GM18951 (cell line): ENCODE measurements around the gene SCFD2.

ENCODE experiments used
- POLR2A ChIP-seq: IDR thresholded peaks from 4 replicates; pipeline ENCODE4 v1.6.1; 2011; ENCODE audit warnings: mild to moderate bottlenecking; ENCODE audit not compliant: insufficient read length, insufficient read depth; ENCODE audit errors: extremely low read depth
- in situ Hi-C: fragments of 300-500 bp; cut with MboI; formaldehyde crosslinking; loops from one replicate; pipeline ENCODE4 v1.12.0; 2022; ENCODE audit warnings: low sequenced_read_pairs, mixed read lengths, inconsistent platforms; ENCODE audit not compliant: unreplicated experiment

Gene SCFD2

DNA sequence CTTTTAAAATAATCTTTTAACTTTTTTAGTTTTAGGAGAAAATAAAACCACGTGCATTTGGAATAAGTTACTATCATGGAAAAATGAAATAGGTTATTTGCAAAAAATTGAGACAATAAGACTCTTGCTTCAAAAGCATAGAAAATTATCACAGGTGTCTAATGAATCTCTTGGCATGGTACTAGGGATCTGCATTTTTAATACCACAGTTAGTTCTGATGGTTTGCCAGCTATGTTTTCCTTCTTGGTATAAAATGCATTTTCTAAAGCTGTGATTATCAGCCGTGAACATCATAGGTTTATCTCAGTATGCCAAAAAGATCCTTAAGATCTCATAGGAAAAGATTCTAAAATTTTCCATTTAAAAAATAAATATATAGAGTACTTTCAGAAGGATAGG, 419.9 kb downstream of the SCFD2 start:
- TF ChIP-seq POLR2A: no peak
- in situ Hi-C loops: no loop called here

- in situ Hi-C loops: no loop called here
- TF ChIP-seq POLR2A: no peak
Observed at GRCh38 chr4:52945326-52945898, 420.4 kb downstream of the SCFD2 start.

- in situ Hi-C loops: no loop called here
- TF ChIP-seq POLR2A: no peak
Observed at GRCh38 chr4:52943677-52944076, 422.2 kb downstream of the SCFD2 start.

DNA sequence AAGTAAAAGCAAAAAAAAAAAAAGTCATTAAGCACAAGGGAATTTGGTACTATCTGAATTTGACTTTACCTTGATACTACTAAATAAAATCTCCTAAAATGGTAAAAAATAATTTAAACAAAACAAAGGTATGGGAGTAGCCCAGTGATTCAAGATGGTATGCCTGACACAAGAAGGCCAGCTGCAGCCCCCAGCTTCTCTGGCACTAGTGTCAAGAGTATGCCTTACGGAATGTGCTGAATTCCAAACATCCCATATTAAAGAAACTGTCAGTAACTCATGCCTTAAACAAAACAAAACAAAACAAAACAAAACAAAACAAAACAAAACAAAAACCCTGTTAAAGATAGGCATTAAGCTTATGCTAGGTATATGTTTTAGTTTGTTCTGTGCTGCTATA, 422.9 kb downstream of the SCFD2 start:
- no peak for TF ChIP-seq POLR2A
- in situ Hi-C loops: no loop called here

DNA sequence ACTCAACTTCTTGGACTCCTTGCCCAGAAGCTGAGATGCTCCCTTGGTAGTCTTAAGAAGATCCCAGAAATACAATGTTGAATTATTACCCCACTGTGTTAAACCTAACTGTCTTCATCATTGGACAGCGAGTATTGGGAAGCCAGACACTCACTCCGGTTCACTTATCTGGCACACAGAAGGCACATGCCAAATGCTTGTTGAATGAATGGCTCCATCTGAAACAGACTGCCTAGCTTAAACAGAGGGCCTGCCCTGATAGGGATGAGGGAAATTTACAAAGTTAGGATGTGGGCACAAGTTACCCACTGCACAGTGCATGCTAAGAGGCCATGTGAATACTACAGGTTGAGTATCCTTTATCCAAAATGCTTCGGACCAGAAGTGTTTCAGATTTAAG, 424.4 kb downstream of the SCFD2 start:
- TF ChIP-seq POLR2A: no peak
- in situ Hi-C loops: no loop called here

DNA sequence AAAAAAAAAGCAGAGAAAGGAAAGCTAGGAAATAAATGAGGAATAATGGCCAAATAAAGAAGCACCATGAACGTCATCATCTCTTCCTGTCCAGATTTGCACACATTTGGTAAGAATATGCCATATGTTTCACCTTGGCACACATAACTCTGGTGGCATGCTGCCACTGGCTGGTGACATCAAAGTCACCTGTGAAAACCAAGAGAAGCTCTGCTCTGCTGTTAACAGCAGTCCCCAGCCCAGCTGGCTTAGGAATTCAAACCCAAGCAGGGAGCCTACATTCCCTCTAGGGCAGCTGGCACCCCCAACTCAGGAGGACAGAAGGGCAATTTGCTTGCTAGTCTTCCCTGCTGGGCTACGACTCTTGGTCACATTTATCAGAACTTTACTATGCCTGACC, 426.1 kb downstream of the SCFD2 start:
- TF ChIP-seq POLR2A: no peak
- in situ Hi-C loops: no loop called here

DNA sequence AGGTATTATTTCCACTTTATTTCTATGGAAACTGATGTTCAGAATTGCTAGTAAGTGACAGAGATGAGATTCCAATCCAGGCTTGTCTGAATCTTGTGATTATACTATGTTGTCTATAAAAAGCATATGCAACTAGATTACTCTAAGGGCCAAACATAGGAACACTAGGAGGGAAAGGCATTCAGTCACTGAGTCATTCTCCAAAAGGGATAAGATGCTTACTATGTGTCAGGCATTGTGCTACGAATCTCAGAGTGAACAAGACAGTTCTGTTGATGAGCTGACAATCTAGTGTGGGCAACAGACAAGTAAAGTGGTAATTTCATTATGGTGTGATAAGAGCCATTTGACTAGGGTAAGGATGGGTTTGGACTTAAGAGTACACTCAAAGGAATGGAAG, 426.5 kb downstream of the SCFD2 start:
- in situ Hi-C loops: no loop called here
- no peak for TF ChIP-seq POLR2A

DNA sequence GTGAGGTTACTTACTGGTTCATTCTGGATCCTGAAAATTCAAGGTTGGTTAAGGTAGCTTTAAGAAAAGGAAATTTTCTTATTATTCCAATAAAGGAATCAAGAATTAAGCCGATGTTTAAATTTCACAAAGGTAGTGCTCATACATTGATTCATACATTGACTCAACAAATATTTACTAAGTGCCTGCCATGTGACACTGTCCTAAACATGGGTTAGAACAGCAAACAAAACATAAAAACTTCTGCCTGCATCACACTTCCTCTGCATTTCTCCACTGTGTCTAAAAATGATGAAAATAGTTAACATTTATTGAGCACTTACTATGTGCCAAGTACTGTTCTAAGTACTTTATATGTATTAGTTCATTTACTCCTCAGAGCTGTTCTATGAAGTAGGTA, 428.0 kb downstream of the SCFD2 start:
- in situ Hi-C loops: no loop called here
- no peak for TF ChIP-seq POLR2A

GRCh38 chr4:52936729-52937128, 429.1 kb downstream of the SCFD2 start:
- TF ChIP-seq POLR2A: no peak
- in situ Hi-C loops: no loop called here

DNA sequence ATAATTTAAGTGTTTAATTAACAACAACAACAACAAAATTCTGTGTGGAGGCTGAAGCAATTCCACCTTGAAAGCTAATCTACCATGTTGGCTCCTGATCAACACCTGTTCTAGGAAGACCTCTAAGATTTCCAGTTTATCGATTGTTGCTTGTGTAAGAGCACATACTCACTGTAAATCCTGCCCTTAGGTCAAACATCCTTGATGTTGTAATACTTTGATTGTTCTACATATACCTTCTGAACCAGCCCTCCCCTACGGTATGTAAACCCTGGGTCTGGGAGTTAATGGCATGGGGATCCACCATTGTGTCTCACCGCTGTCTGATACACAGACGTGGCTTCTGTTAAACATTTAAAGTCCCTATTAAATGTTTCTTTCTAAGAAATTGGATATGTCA, 430.5 kb downstream of the SCFD2 start:
- no peak for TF ChIP-seq POLR2A
- in situ Hi-C loops: no loop called here

DNA sequence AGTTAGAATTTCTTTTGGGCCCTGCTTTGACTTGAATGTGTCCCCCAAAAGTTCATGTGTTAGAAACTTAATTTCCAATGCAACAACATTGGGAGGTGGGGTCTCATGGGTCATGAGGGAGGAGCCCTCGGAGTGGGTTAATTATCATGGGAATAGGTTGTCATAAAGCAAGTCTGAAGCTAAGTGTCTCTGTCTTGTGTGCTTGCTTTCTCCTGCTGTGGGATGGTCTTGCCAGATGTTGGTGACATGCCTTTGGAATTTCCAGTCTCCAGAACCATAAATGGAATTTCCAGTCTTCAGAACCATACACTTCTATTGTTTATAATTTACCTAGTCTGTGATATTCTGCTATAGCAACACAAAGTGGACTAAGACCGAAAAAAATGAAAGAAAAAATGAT, 432.1 kb downstream of the SCFD2 start:
- in situ Hi-C loops: no loop called here
- no peak for TF ChIP-seq POLR2A

DNA sequence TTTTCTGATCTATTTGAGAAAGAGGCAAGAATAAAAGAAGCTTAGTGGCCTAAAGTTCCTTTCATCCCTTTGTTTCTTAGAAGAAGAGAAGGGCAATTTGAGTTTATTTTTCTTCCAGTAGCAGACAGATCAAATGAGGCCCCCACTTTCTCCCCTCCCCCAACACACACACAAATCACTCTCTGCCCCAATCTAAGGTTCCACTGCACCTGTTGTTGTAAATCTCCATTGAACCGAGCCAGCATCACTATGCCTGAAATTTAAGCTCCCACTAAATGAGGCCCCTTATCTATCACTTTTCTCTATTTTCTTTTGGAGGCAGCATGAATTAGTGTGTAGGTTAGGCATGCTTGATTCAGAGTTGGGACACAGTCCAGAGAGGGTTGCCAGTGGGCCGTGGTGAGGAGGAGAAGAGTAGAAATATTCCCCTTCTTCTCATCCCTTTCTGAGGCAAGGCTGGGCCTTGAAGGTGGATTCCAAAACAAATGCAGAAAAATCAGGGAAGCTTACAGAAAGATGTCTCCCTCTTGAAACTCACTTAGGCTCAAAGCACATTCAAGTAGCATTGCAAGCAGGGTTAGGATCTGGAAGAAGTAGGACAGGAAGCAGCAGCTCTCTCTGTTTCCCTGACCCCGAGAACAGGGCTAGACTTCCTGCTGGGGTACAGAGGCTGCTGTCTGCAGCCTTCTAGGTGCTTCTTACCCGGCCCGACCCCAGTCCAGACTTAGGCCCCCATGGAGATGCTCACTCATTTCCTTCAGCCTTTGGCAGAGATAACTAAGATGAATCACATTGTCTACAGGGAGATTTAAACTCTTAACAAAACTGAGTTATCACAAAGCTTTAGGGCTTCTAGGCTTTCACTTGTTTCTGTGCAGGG, 433.0 kb downstream of the SCFD2 start:
- TF ChIP-seq POLR2A: no peak
- in situ Hi-C loops: no loop called here

- TF ChIP-seq POLR2A: no peak
- in situ Hi-C loops: no loop called here
Observed at GRCh38 chr4:52931243-52931642, 434.6 kb downstream of the SCFD2 start.
